Tibial nerve (tissue), 3 donors: ENCODE results near the gene FRAS1.

Experiments
- CTCF ChIP-seq, 5 experiments: fragments of 200-600 bp in 3 of 5; fragments of 450-650 bp in 2 of 5; sonication (generic) in 3 of 5; IDR thresholded peaks; one replicate each; pipeline ENCODE4 v1.5.1; 2016 to 2019; ENCODE audit warnings: antibody characterized with exemption in 5 of 5, mild to moderate bottlenecking in 3 of 5, moderate library complexity in 2 of 5
- POLR2A ChIP-seq, 2 donors: fragments of 450-650 bp; IDR thresholded peaks; one replicate each; pipeline ENCODE4 v1.6.1; 2017; ENCODE audit warnings: antibody characterized with exemption in 2 of 2, mild to moderate bottlenecking in 2 of 2, moderate library complexity in 2 of 2

DNA sequence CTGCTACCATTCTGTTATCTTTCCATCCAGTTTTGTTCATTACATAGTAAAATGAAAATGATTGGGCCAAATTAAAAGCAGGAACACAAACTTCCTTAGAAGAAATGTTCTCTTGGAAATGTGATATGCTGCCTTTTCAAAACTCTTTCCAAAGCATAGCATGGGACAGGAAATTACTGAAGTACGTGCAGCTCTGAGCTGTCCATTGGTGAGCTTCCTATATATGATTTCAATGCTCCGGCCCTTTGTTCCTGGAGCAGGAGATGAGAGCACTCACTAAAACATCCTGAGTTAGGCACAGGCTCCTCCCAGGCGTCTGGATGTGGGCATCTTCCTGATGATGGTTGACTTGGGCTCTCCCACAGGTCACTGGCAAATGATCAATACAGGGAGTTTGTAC, 461.4 kb downstream of the FRAS1 start:
- TF ChIP-seq CTCF (IDR thresholded peaks at IDR 0.05), result no peak
- TF ChIP-seq POLR2A (IDR thresholded peaks at IDR 0.05), result no peak
